ENCODE data around the gene PCDHGA7.
"Not testable (repeated sequence)": the region's sequence is repeated elsewhere in the genome, so short reads cannot be mapped to it uniquely, and the experiment has no call there.

The PCDHGA7 gene

GRCh38 chr5:141398608-141399007 is 16.1 kb downstream of the PCDHGA7 start:
- no peak for DNase-seq

DNA sequence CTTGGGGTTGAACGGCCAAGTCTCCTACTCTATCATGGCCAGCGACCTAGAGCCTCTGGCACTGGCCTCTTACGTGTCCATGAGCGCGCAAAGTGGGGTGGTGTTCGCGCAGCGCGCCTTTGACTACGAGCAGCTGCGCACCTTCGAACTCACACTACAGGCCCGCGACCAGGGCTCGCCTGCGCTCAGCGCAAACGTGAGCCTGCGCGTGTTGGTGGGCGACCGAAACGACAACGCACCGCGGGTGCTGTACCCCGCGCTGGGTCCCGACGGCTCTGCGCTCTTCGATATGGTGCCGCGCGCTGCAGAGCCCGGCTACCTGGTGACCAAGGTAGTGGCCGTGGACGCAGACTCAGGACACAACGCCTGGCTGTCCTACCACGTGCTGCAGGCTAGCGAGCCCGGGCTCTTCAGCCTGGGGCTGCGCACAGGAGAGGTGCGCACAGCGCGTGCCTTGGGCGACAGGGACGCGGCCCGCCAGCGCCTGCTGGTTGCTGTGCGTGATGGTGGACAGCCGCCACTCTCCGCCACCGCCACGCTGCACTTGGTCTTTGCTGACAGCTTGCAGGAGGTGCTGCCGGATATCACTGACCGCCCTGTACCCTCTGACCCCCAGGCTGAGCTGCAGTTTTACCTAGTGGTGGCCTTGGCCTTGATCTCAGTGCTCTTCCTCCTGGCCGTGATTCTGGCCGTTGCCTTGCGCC is 17.2 kb downstream of the PCDHGA7 start:
- DNase-seq, result no peak

GRCh38 chr5:141402553-141403243 is 20.2 kb downstream of the PCDHGA7 start, which contains the start of gene PCDHGA9:
Gene PCDHGA9, plus strand, starts transcription at chr5:141402778. Its CDS starts 175 bp downstream, at chr5:141402953.
- peak; percentile 59 for DNase-seq

DNA sequence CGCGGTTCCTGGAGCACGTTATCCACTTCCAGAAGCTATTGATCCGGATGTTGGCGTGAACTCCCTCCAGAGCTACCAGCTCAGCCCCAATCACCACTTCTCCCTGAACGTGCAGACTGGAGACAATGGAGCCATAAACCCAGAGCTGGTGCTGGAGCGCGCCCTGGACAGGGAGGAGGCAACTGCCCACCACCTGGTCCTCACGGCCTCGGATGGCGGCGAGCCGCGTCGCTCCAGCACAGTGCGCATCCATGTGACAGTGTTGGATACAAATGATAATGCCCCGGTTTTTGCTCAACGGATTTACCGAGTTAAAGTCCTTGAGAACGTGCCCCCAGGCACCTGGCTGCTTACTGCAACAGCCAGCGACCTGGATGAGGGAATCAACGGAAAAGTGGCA is 20.8 kb downstream of the PCDHGA7 start:
- DNase-seq, result no peak

GRCh38 chr5:141407790-141408505 is 25.4 kb downstream of the PCDHGA7 start, which contains the start of gene PCDHGB6:
Gene PCDHGB6, plus strand, starts transcription at chr5:141408021. Its CDS starts 182 bp downstream, at chr5:141408203.
- DNase-seq, result peak; percentile 56

DNA sequence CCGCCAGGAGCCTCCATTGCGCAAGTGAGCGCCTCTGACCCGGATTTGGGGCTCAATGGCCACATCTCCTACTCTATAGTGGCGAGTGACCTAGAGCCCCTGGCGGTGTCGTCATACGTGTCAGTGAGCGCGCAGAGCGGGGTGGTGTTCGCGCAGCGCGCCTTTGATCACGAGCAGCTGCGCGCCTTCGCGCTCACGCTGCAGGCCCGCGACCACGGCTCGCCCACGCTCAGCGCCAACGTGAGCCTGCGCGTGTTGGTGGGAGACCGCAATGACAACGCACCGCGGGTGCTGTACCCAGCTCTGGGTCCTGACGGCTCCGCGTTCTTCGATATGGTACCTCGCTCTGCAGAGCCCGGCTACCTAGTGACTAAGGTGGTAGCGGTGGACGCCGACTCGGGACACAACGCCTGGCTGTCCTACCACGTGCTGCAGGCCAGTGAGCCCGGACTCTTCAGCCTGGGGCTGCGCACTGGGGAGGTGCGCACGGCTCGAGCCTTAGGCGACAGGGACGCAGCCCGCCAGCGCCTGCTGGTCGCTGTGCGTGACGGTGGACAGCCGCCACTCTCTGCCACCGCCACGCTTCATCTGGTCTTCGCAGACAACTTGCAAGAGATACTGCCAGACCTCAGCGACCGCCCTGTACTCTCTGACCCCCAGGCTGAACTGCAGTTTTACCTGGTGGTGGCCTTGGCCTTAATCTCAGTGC is 27.2 kb downstream of the PCDHGA7 start:
- DNase-seq, result no peak

DNA sequence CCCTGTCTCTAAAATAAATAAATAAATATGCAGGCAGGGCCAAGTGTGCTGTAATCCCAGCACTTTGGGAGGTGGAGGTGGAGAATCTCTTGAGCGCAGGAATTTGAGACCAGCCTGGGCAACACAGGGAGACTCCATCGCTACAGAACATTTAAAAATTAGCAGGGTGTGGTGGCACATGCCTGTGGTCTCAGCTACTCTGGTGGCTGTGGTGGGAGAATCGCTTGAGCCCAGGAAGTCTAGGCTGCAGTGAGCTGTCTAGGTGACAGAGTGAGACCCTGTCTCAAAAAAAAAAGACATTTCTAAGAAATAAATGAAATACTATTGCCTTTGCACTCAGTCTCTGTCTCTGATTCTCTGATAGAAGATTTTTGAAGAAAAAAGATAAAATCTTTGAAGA is 29.0 kb downstream of the PCDHGA7 start:
- DNase-seq, result no peak

DNA sequence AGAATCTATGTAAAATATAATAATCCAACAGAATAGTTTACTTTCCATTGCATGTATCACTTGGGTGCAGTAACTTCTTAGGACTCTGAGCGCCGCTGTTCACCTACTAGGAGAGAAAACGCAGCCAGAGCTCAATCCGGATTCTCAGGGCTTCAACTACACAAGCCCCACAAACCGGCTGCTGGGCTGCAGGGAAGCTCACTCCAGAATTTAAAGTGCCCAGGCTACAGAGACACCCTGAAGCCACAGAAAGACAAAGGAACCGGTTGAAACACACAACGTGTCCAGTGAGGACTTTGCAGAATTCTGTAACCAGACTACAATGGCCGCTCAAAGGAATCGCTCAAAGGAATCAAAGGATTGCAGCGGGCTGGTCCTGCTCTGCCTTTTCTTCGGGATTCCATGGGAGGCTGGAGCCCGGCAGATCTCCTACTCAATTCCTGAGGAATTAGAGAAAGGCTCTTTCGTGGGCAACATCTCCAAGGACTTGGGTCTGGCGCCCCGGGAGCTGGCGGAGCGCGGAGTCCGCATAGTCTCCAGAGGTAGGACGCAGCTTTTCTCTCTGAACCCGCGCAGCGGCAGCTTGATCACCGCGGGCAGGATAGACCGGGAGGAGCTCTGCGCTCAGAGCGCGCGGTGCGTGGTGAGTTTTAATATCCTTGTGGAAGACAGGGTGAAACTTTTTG is 30.5 kb downstream of the PCDHGA7 start, which contains the start of gene PCDHGA10:
TSS of gene PCDHGA10 (plus strand) at position 134 of the 686 bp plus-strand sequence. CDS start at position 323, 189 bp downstream.
- DNase-seq, result peak; percentile 52

DNA sequence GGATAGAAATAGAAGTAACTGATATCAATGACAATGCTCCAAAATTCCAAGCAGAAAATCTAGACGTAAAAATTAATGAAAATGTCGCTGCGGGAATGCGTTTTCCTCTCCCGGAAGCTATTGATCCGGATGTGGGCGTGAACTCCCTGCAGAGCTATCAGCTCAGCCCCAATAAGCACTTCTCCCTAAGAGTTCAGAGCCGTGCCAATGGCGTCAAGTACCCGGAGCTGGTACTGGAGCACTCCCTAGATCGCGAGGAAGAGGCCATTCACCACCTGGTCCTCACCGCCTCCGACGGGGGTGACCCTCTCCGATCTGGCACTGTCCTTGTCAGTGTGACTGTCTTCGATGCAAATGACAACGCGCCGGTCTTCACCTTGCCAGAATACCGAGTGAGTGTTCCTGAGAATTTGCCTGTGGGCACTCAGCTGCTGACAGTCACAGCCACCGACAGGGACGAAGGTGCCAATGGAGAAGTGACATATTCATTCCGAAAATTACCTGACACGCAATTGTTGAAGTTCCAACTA is 31.1 kb downstream of the PCDHGA7 start:
- DNase-seq, result no peak

DNA sequence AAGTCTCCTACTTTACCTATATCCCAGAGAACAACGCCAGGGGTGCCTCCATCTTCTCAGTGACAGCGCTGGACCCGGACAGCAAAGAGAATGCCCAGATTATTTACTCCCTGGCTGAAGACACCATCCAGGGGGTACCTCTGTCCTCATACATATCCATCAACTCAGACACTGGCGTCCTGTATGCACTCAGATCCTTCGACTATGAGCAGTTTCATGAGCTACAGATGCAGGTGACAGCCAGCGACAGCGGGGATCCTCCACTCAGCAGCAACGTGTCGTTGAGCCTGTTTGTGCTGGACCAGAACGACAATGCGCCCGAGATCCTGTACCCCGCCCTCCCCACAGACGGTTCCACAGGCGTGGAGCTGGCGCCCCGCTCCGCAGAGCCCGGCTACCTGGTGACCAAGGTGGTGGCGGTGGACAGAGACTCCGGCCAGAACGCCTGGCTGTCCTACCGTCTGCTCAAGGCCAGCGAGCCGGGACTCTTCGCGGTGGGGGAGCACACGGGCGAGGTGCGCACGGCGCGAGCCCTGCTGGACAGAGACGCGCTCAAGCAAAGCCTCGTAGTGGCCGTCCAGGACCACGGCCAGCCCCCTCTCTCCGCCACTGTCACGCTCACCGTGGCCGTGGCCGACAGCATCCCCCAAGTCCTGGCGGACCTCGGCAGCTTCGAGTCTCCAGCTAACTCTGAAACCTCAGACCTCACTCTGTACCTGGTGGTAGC is 32.2 kb downstream of the PCDHGA7 start:
- not testable (repeated sequence) for DNase-seq

GRCh38 chr5:141415275-141415618 is 32.7 kb downstream of the PCDHGA7 start:
- not testable (repeated sequence) for DNase-seq

DNA sequence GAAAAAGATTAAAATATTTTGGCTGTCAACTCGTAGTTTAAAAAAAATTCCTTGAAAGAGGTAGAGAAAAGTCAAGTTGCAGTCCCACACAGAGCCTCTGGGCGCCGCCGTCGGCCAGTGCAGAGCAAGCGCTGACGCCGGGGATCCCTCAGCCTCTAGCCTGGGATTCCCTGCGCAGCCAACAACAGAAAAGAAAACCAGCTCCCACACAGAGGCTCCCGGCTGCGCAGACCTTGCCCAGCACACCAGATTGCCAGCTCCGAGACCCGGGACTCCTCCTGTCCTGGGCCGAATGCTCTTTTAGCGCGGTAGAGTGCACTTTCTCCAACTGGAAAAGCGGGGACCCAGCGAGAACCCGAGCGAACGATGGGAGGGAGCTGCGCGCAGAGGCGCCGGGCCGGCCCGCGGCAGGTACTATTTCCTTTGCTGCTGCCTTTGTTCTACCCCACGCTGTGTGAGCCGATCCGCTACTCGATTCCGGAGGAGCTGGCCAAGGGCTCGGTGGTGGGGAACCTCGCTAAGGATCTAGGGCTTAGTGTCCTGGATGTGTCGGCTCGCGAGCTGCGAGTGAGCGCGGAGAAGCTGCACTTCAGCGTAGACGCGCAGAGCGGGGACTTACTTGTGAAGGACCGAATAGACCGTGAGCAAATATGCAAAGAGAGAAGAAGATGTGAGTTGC is 35.1 kb downstream of the PCDHGA7 start, which contains the start of gene PCDHGB7:
TSS of gene PCDHGB7 (plus strand) at position 184 of the 679 bp plus-strand sequence. CDS start at position 367, 183 bp downstream.
- peak; percentile 73 for DNase-seq

DNA sequence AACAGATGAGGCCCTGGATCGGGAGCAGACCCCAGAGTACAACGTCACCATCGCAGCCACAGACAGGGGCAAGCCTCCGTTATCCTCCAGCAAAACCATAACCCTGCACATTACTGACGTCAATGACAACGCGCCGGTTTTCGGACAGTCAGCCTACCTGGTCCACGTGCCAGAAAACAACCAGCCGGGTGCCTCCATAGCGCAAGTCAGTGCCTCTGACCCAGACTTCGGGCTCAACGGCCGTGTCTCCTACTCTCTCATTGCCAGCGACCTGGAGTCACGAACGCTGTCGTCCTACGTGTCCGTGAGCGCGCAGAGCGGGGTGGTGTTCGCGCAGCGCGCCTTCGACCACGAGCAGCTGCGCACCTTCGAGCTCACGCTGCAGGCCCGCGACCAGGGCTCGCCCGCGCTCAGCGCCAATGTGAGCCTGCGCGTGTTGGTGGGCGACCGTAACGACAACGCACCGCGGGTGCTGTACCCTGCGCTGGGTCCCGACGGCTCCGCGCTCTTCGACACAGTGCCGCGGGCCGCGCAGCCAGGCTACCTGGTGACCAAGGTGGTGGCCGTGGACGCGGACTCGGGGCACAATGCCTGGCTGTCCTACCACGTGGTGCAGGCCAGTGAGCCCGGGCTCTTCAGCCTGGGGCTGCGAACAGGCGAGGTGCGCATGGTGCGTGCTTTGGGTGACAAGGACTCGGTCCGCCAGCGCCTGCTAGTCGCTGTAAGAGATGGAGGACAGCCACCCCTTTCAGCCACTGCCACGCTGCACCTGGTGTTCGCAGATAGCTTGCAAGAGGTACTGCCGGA is 36.7 kb downstream of the PCDHGA7 start:
- no peak for DNase-seq

- DNase-seq, result peak; percentile 65
Observed at GRCh38 chr5:141420855-141421488, 38.4 kb downstream of the PCDHGA7 start, which contains the start of gene PCDHGA11. Gene PCDHGA11, plus strand, starts transcription at chr5:141421051. Its CDS starts 177 bp downstream, at chr5:141421228.

- peak; percentile 27 for DNase-seq
Observed at GRCh38 chr5:141421489-141421855, 38.9 kb downstream of the PCDHGA7 start.

GRCh38 chr5:141422742-141423291 is 40.3 kb downstream of the PCDHGA7 start:
- no peak for DNase-seq

- no peak for DNase-seq
Observed at GRCh38 chr5:141427783-141428426, 45.4 kb downstream of the PCDHGA7 start.
